DND-41 (cell line): ENCODE measurements around the gene DUSP28.

ENCODE experiments used
- EZH2 ChIP-seq: IDR thresholded peaks from 3 replicates; pipeline ENCODE4 v1.6.1; 2012; ENCODE audit warnings: borderline replicate concordance, low read depth, mild to moderate bottlenecking, moderate library complexity, low read length, inconsistent platforms; ENCODE audit not compliant: severe bottlenecking
- TF ChIP-seq, protein P1 (sequence below): IDR thresholded peaks from 2 replicates; pipeline ENCODE4 v1.5.1; 2012; ENCODE audit warnings: borderline replicate concordance, low read length, moderate library complexity, mild to moderate bottlenecking; ENCODE audit not compliant: poor library complexity, severe bottlenecking; ENCODE audit errors: extremely low read depth

DNA sequence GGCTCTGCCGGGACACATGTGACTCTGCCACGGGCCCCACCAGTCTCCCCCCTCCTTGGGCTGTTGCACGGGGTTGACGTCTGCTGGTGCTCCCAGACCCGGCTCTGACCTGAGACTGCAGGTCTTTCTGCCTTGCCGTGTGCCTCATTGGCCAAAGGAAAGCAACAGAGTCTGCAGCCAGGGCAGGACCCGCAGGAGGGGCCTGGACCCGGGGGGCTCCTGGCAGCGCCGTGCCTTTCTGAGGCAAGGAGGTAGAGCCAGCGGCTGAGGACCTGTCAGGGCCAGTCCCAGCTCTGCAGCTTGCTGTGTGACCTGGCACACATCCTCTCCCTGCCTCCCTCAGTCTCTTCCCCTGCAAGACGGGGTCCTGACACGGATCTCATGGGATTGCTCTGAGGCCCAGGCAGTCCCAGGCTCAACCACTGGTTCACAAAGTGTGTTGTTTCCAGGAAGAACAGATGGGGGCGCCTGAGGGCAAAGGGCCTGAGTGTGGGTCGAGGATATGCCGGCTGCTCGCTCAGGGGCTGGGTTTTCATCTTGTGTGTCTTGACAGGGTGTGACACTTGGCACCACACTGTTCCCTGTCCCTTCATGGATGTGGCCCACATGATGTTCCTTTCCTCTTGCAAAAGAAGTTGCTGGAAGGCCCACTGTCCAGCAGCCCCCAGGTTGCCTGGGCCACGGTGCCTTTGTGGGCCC, 35.4 kb downstream of the DUSP28 start:
- TF ChIP-seq, protein P1, sequence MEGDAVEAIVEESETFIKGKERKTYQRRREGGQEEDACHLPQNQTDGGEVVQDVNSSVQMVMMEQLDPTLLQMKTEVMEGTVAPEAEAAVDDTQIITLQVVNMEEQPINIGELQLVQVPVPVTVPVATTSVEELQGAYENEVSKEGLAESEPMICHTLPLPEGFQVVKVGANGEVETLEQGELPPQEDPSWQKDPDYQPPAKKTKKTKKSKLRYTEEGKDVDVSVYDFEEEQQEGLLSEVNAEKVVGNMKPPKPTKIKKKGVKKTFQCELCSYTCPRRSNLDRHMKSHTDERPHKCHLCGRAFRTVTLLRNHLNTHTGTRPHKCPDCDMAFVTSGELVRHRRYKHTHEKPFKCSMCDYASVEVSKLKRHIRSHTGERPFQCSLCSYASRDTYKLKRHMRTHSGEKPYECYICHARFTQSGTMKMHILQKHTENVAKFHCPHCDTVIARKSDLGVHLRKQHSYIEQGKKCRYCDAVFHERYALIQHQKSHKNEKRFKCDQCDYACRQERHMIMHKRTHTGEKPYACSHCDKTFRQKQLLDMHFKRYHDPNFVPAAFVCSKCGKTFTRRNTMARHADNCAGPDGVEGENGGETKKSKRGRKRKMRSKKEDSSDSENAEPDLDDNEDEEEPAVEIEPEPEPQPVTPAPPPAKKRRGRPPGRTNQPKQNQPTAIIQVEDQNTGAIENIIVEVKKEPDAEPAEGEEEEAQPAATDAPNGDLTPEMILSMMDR, result peak; percentile 50
- TF ChIP-seq EZH2, result no peak
